Spleen (tissue), 7 donors: ENCODE results near the gene ZNF292.
"Not testable (repeated sequence)": the region's sequence is repeated elsewhere in the genome, so short reads cannot be mapped to it uniquely, and the experiment has no call there.

Source experiments
- POLR2A ChIP-seq, 3 donors: fragments of 450-650 bp; IDR thresholded peaks; one replicate each; pipeline ENCODE4 v1.5.1; 2017; ENCODE audit warnings: antibody characterized with exemption in 3 of 3, mild to moderate bottlenecking in 1 of 3
- POLR2AphosphoS5 ChIP-seq, 3 donors: sonication (generic); formaldehyde crosslinking; IDR thresholded peaks; one replicate each; pipeline ENCODE4 v1.5.1; 2017; ENCODE audit warnings: antibody characterized with exemption in 3 of 3
- TF ChIP-seq, protein P1 (sequence below), 11 experiments: fragments of 200-600 bp in 7 of 11; fragments of 450-650 bp in 4 of 11; sonication (generic) in 4 of 11; IDR thresholded peaks in 8 of 11; conservative IDR thresholded peaks in 3 of 11; 1 replicate in 7 of 11; 2 replicates in 4 of 11; pipeline versions ENCODE4 v1.4.0 to v1.8.0; 2016 to 2021; ENCODE audit warnings: antibody characterized with exemption in 11 of 11, inconsistent platforms in 4 of 11, mild to moderate bottlenecking in 1 of 11
- donor health status: DM: no; HTN: no; CAD: no; lungs with moderate emphysema.
- donor health status: DM: no; HTN: no; CAD: no.
- donor health status: DM: no; HTN: no; CAD: no.

DNA sequence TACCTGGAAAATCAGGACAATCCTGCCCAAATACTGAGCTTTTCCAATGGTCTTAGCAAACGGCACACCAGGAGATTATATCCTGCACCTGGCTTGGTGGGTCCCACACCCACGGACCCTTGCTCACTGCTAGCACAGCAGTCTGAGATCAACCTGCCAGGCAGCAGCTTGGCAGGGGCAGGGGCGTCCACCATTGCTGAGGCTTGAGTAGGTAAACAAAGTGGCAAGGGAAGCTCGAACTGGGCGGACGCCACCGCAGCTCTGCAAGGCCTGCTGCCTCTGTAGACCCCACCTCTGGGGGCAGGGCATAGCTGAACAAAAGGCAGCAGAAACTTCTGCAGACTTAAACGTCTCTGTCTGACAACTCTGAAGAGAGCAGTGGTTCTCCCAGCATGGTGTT lies 15.4 kb upstream of the ZNF292 start:
- TF ChIP-seq, protein P1, sequence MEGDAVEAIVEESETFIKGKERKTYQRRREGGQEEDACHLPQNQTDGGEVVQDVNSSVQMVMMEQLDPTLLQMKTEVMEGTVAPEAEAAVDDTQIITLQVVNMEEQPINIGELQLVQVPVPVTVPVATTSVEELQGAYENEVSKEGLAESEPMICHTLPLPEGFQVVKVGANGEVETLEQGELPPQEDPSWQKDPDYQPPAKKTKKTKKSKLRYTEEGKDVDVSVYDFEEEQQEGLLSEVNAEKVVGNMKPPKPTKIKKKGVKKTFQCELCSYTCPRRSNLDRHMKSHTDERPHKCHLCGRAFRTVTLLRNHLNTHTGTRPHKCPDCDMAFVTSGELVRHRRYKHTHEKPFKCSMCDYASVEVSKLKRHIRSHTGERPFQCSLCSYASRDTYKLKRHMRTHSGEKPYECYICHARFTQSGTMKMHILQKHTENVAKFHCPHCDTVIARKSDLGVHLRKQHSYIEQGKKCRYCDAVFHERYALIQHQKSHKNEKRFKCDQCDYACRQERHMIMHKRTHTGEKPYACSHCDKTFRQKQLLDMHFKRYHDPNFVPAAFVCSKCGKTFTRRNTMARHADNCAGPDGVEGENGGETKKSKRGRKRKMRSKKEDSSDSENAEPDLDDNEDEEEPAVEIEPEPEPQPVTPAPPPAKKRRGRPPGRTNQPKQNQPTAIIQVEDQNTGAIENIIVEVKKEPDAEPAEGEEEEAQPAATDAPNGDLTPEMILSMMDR (IDR thresholded peaks at IDR 0.05 in 8 of 11, conservative IDR thresholded peaks at IDR 0.05 in 3 of 11): not testable (repeated sequence)
- TF ChIP-seq POLR2AphosphoS5, POLR2A (IDR thresholded peaks at IDR 0.05): not testable (repeated sequence)
